IPS-18a (cell line): Measurements from ENCODE around the gene SPATA16.
A peak's percentile ranks its signal among the peaks of the same experiment; 100 is the strongest.
"Not testable (repeated sequence)": the region's sequence is repeated elsewhere in the genome, so short reads cannot be mapped to it uniquely, and the experiment has no call there.

Experiments
- H3K27ac ChIP-seq: one replicate; pipeline ENCODE4 v1.5.1; 2013; ENCODE audit warnings: low read length
- H3K27me3 ChIP-seq: one replicate; pipeline ENCODE4 v1.6.1; 2013; ENCODE audit warnings: mild to moderate bottlenecking, low read length; ENCODE audit not compliant: control insufficient read depth, insufficient read depth
- H3K36me3 ChIP-seq: one replicate; pipeline ENCODE4 v1.6.1; 2013; ENCODE audit warnings: low read depth, low read length; ENCODE audit not compliant: control insufficient read depth
- H3K4me1 ChIP-seq: one replicate; pipeline ENCODE4 v1.6.1; 2013; ENCODE audit warnings: low read depth, low read length; ENCODE audit not compliant: control insufficient read depth
- H3K4me3 ChIP-seq: one replicate; pipeline ENCODE4 v1.5.1; 2013; ENCODE audit warnings: low read length
- H3K9ac ChIP-seq: one replicate; pipeline ENCODE4 v1.6.1; 2013; ENCODE audit warnings: mild to moderate bottlenecking, low read length, moderate library complexity
- H3K9me3 ChIP-seq: one replicate; pipeline ENCODE4 v1.6.1; 2013; ENCODE audit warnings: low read depth, low read length; ENCODE audit not compliant: control insufficient read depth

The SPATA16 gene

GRCh38 chr3:172868582-172869200, 272.3 kb downstream of the SPATA16 start:
- H3K4me1 ChIP-seq = no peaks in the 10 kb centered on the region
- no peaks in the 10 kb centered on the region for H3K36me3 ChIP-seq
- H3K27me3 ChIP-seq = no peaks in the 10 kb centered on the region
- H3K9ac ChIP-seq = no peak overlapping the region
- H3K4me3 ChIP-seq = no peak overlapping the region
- no peaks in the 10 kb centered on the region for H3K9me3 ChIP-seq
- H3K27ac ChIP-seq = no peak overlapping the region

- H3K4me3 ChIP-seq, H3K9me3 ChIP-seq: not testable (repeated sequence)
Measured at GRCh38 chr3:172866726-172867350, 274.2 kb downstream of the SPATA16 start.

GRCh38 chr3:172859041-172859440, 282.0 kb downstream of the SPATA16 start:
- H3K36me3 ChIP-seq = no peaks in the 10 kb centered on the region
- H3K27ac ChIP-seq = no peak overlapping the region
- H3K9ac ChIP-seq = no peak overlapping the region
- no peak overlapping the region for H3K4me3 ChIP-seq
- H3K9me3 ChIP-seq = no peaks in the 10 kb centered on the region
- H3K27me3 ChIP-seq = peaks cover 17% of the 10 kb centered on the region
- peaks cover 18% of the 10 kb centered on the region for H3K4me1 ChIP-seq

More at GRCh38 chr3:172866726-172867350, 274.2 kb downstream of the SPATA16 start:
- H3K4me1 ChIP-seq, H3K27me3 ChIP-seq, H3K9ac ChIP-seq, H3K27ac ChIP-seq, H3K36me3 ChIP-seq: not testable (repeated sequence)

GRCh38 chr3:172856795-172857742, 284.0 kb downstream of the SPATA16 start:
- H3K9ac ChIP-seq = no peak overlapping the region
- no peak overlapping the region for H3K4me3 ChIP-seq
- peaks cover 35% of the 10 kb centered on the region for H3K4me1 ChIP-seq
- no peak overlapping the region for H3K27ac ChIP-seq
- H3K27me3 ChIP-seq = peaks cover 17% of the 10 kb centered on the region
- H3K9me3 ChIP-seq = no peaks in the 10 kb centered on the region
- H3K36me3 ChIP-seq = no peaks in the 10 kb centered on the region

GRCh38 chr3:172855037-172855436, 286.0 kb downstream of the SPATA16 start:
- no peak overlapping the region for H3K27ac ChIP-seq
- H3K4me3 ChIP-seq = no peak overlapping the region
- no peaks in the 10 kb centered on the region for H3K36me3 ChIP-seq
- H3K4me1 ChIP-seq = peaks cover 35% of the 10 kb centered on the region
- no peaks in the 10 kb centered on the region for H3K9me3 ChIP-seq
- H3K9ac ChIP-seq = no peak overlapping the region
- peaks cover 17% of the 10 kb centered on the region for H3K27me3 ChIP-seq

GRCh38 chr3:172853921-172854666, 286.9 kb downstream of the SPATA16 start:
- peaks cover 35% of the 10 kb centered on the region for H3K4me1 ChIP-seq
- H3K9me3 ChIP-seq = no peaks in the 10 kb centered on the region
- peaks cover 17% of the 10 kb centered on the region for H3K27me3 ChIP-seq
- peak overlapping the region; percentile 44 for H3K9ac ChIP-seq
- no peaks in the 10 kb centered on the region for H3K36me3 ChIP-seq
- H3K4me3 ChIP-seq = peak overlapping the region; percentile 23
- peak overlapping the region; percentile 25 for H3K27ac ChIP-seq

- Histone ChIP-seq H3K27ac (no peak overlapping the region), H3K36me3 (no peaks in the 10 kb centered on the region), H3K4me3 (no peak overlapping the region)
Measured at GRCh38 chr3:172853005-172853404, 288.0 kb downstream of the SPATA16 start.

GRCh38 chr3:172848910-172849309, 292.1 kb downstream of the SPATA16 start:
- H3K4me1 ChIP-seq = peaks cover 16% of the 10 kb centered on the region

More at GRCh38 chr3:172853005-172853404, 288.0 kb downstream of the SPATA16 start:
- Histone ChIP-seq H3K9me3 (no peaks in the 10 kb centered on the region), H3K4me1 (peaks cover 35% of the 10 kb centered on the region), H3K9ac (no peak overlapping the region), H3K27me3 (peaks cover 17% of the 10 kb centered on the region)

GRCh38 chr3:172847292-172847691, 293.7 kb downstream of the SPATA16 start:
- H3K4me1 ChIP-seq = peaks cover 2% of the 10 kb centered on the region
- no peaks in the 10 kb centered on the region for H3K27me3 ChIP-seq
- no peak overlapping the region for H3K9ac ChIP-seq
- no peaks in the 10 kb centered on the region for H3K36me3 ChIP-seq
- H3K9me3 ChIP-seq = no peaks in the 10 kb centered on the region
- H3K4me3 ChIP-seq = no peak overlapping the region
- H3K27ac ChIP-seq = no peak overlapping the region

More at GRCh38 chr3:172848910-172849309, 292.1 kb downstream of the SPATA16 start:
- Histone ChIP-seq H3K4me3 (no peak overlapping the region), H3K9me3 (no peaks in the 10 kb centered on the region), H3K27me3 (no peaks in the 10 kb centered on the region), H3K36me3 (no peaks in the 10 kb centered on the region), H3K27ac (no peak overlapping the region), H3K9ac (no peak overlapping the region)

GRCh38 chr3:172846706-172847105, 294.3 kb downstream of the SPATA16 start:
- H3K9me3 ChIP-seq = no peaks in the 10 kb centered on the region
- no peak overlapping the region for H3K27ac ChIP-seq
- no peaks in the 10 kb centered on the region for H3K4me1 ChIP-seq
- no peaks in the 10 kb centered on the region for H3K27me3 ChIP-seq
- H3K4me3 ChIP-seq = no peak overlapping the region
- no peaks in the 10 kb centered on the region for H3K36me3 ChIP-seq
- no peak overlapping the region for H3K9ac ChIP-seq

GRCh38 chr3:172846103-172846561, 294.9 kb downstream of the SPATA16 start:
- H3K27ac ChIP-seq = no peak overlapping the region
- H3K4me3 ChIP-seq = no peak overlapping the region
- no peak overlapping the region for H3K9ac ChIP-seq
- H3K9me3 ChIP-seq = no peaks in the 10 kb centered on the region
- no peaks in the 10 kb centered on the region for H3K27me3 ChIP-seq
- no peaks in the 10 kb centered on the region for H3K4me1 ChIP-seq
- no peaks in the 10 kb centered on the region for H3K36me3 ChIP-seq
